ENCODE data around the gene U2AF1.
"Not testable (repeated sequence)": the region's sequence is repeated elsewhere in the genome, so short reads cannot be mapped to it uniquely, and the experiment has no call there.

U2AF1 gene

GRCh38 chr21:43106965-43107793, at the start of gene U2AF1:
Gene U2AF1 (minus strand): TSS chr21:43107570. CDS start chr21:43107494, 76 bp downstream.
- DNase-seq (ENCODE audit: low spot score): not testable (repeated sequence)

GRCh38 chr21:43153601-43154000, 46.2 kb upstream of the U2AF1 start:
- not testable (repeated sequence) for DNase-seq (ENCODE audit: low spot score)

GRCh38 chr21:43149344-43149743, 42.0 kb upstream of the U2AF1 start:
- DNase-seq (ENCODE audit: low spot score): not testable (repeated sequence)

- not testable (repeated sequence) for DNase-seq (ENCODE audit: low spot score)
Measured at GRCh38 chr21:43147999-43148398, 40.6 kb upstream of the U2AF1 start.

- DNase-seq (ENCODE audit: low spot score): not testable (repeated sequence)
Measured at GRCh38 chr21:43146637-43147036, 39.3 kb upstream of the U2AF1 start.

GRCh38 chr21:43141407-43141806, 34.0 kb upstream of the U2AF1 start:
- not testable (repeated sequence) for DNase-seq (ENCODE audit: low spot score)

- DNase-seq (ENCODE audit: low spot score): not testable (repeated sequence)
Measured at GRCh38 chr21:43138944-43139343, 31.6 kb upstream of the U2AF1 start.

GRCh38 chr21:43134520-43134919, 27.1 kb upstream of the U2AF1 start:
- not testable (repeated sequence) for DNase-seq (ENCODE audit: low spot score)

GRCh38 chr21:43130094-43130493, 22.7 kb upstream of the U2AF1 start:
- not testable (repeated sequence) for DNase-seq (ENCODE audit: low spot score)

GRCh38 chr21:43115956-43116355, 8.6 kb upstream of the U2AF1 start:
- DNase-seq (ENCODE audit: low spot score): not testable (repeated sequence)

- not testable (repeated sequence) for DNase-seq (ENCODE audit: low spot score)
Measured at GRCh38 chr21:43114483-43114882, 7.1 kb upstream of the U2AF1 start.

- not testable (repeated sequence) for DNase-seq (ENCODE audit: low spot score)
Measured at GRCh38 chr21:43109006-43109405, 1.6 kb upstream of the U2AF1 start.

GRCh38 chr21:43108177-43108576, 807 bp upstream of the U2AF1 start:
- not testable (repeated sequence) for DNase-seq (ENCODE audit: low spot score)

GRCh38 chr21:43107794-43108137, 396 bp upstream of the U2AF1 start:
- not testable (repeated sequence) for DNase-seq (ENCODE audit: low spot score)

- DNase-seq (ENCODE audit: low spot score): not testable (repeated sequence)
Measured at GRCh38 chr21:43104642-43105041, 2.7 kb downstream of the U2AF1 start.

- not testable (repeated sequence) for DNase-seq (ENCODE audit: low spot score)
Measured at GRCh38 chr21:43102281-43102680, 5.1 kb downstream of the U2AF1 start.

GRCh38 chr21:43101676-43102075, 5.7 kb downstream of the U2AF1 start:
- not testable (repeated sequence) for DNase-seq (ENCODE audit: low spot score)

- not testable (repeated sequence) for DNase-seq (ENCODE audit: low spot score)
Measured at GRCh38 chr21:43101000-43101399, 6.4 kb downstream of the U2AF1 start.

- DNase-seq (ENCODE audit: low spot score): not testable (repeated sequence)
Measured at GRCh38 chr21:43091979-43092614, 15.3 kb downstream of the U2AF1 start.

- DNase-seq (ENCODE audit: low spot score): not testable (repeated sequence)
Measured at GRCh38 chr21:43090947-43091346, 16.4 kb downstream of the U2AF1 start.

- not testable (repeated sequence) for DNase-seq (ENCODE audit: low spot score)
Measured at GRCh38 chr21:43089463-43089862, 17.9 kb downstream of the U2AF1 start.

- not testable (repeated sequence) for DNase-seq (ENCODE audit: low spot score)
Measured at GRCh38 chr21:43082587-43083300, 24.6 kb downstream of the U2AF1 start.

All from pons (tissue), 1 donor.